ENCODE measurements around the gene PUM1.

The PUM1 gene

DNA sequence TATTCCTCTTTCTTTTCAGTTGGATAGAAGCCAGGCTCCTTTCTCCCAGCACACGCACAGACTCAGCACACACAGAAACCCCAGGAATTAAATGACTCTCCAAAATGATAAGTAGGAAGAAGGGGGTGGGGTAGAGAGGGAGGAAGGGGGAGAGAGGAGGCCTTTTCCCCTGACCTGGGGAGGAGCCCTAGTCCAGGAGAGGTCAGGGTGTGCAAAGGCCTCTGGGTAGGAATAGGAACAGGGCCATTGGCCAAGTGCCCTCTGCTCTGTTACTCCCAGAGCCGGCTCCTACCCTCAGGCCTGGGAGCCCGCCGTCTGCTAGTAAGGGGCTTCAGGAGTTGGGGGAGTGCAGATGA, 35.6 kb upstream of the PUM1 start:
- Histone ChIP-seq H3K27me3 (ENCODE audit: insufficient read depth, low read length) (no peaks in the 10 kb centered on the region), H3K4me3 (ENCODE audit: low read depth, low read length) (no peak overlapping the region), H3K9ac (ENCODE audit: low read length) (no peak overlapping the region), H4K8ac (ENCODE audit: low read depth, low read length) (no peak overlapping the region), H3K79me2 (ENCODE audit: control insufficient read depth, insufficient read depth, low read length, poor library complexity) (no peaks in the 10 kb centered on the region), H2BK120ac (ENCODE audit: insufficient read depth, low read length, poor library complexity) (no peak overlapping the region), H3K14ac (ENCODE audit: low read length) (no peak overlapping the region), H2AFZ (ENCODE audit: insufficient read depth, low read length, poor library complexity) (peak overlapping the region; percentile 15), H3K36me3 (ENCODE audit: control insufficient read depth in 1 of 2, insufficient read depth in 2 of 2, low read length in 2 of 2) (no peaks in the 10 kb centered on the region), H3K4me2 (ENCODE audit: low read length) (no peak overlapping the region), H3K4me1 (ENCODE audit: control insufficient read depth in 1 of 2, insufficient read depth in 2 of 2, low read length in 2 of 2) (peaks cover 3 to 6% of the 10 kb centered on the region in 2 experiments), H2BK12ac (ENCODE audit: low read length) (no peak overlapping the region), H2AK5ac (ENCODE audit: low read length) (no peak overlapping the region), H4K12ac (ENCODE audit: low read depth, low read length) (no peak overlapping the region), H3K79me1 (ENCODE audit: low read length) (peaks cover 4% of the 10 kb centered on the region), H3K27ac (ENCODE audit: low read depth, low read length) (no peak overlapping the region), H3K4ac (ENCODE audit: low read depth, low read length) (no peak overlapping the region), H3K18ac (ENCODE audit: low read length) (no peak overlapping the region), H3K23ac (ENCODE audit: low read length) (no peak overlapping the region), H3K9me3 (ENCODE audit: insufficient read depth, low read depth, low read length) (no peaks in the 10 kb centered on the region), H2BK5ac (ENCODE audit: low read depth, low read length, poor library complexity) (no peak overlapping the region), H4K91ac (ENCODE audit: low read depth, low read length) (peak overlapping the region; percentile 10)
- no peak for DNase-seq
- no CpG with 5 or more reads among the region's 4 CpGs for WGBS (ENCODE audit: extremely low coverage, insufficient coverage, insufficient read length)

DNA sequence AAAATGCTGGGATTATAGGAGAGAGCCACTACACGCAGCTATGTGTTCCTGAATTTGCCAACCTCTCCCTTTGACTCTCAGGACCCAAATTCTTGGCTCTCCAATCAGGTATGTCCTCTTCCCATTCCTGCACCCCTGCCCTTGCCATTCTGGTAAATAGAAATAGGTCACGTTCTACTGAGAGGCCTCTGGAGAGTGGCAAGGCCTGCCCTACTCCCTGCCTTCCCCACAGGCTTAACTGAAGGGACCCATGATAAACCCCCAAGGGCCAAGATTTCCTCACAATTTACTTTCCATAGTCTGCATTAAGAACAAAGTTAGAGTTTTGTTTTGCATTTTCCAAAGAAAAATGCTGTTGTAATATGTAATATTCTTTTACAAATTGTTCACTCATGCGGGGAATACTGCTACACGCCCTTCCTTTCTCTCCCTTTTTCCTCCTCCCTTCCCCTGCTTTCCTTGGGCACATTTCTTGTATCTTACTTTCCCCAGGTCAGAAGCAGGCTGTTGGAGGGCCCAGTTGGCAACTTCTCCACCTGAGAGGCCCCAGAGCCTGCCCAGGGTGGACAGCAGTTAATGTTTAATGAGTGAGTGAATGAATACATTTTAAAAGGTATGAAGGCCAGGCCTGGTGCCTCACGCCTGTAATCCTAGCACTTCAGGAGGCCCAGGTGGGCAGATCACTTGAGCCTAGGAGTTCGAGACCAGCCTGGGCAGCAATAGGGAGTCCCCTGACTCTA, 33.9 kb upstream of the PUM1 start:
- Histone ChIP-seq H3K4me3 (ENCODE audit: low read depth, low read length) (no peak overlapping the region), H2BK120ac (ENCODE audit: insufficient read depth, low read length, poor library complexity) (no peak overlapping the region), H2BK5ac (ENCODE audit: low read depth, low read length, poor library complexity) (no peak overlapping the region), H3K4me2 (ENCODE audit: low read length) (no peak overlapping the region), H3K79me2 (ENCODE audit: control insufficient read depth, insufficient read depth, low read length, poor library complexity) (no peaks in the 10 kb centered on the region), H3K18ac (ENCODE audit: low read length) (no peak overlapping the region), H4K91ac (ENCODE audit: low read depth, low read length) (no peak overlapping the region), H3K4me1 (ENCODE audit: control insufficient read depth in 1 of 2, insufficient read depth in 2 of 2, low read length in 2 of 2) (peaks cover 3 to 6% of the 10 kb centered on the region in 2 experiments), H3K4ac (ENCODE audit: low read depth, low read length) (peak overlapping the region; percentile 57), H3K79me1 (ENCODE audit: low read length) (peaks cover 4% of the 10 kb centered on the region), H2BK12ac (ENCODE audit: low read length) (peak overlapping the region; percentile 34), H2AFZ (ENCODE audit: insufficient read depth, low read length, poor library complexity) (no peak overlapping the region), H4K12ac (ENCODE audit: low read depth, low read length) (no peak overlapping the region), H3K36me3 (ENCODE audit: control insufficient read depth in 1 of 2, insufficient read depth in 2 of 2, low read length in 2 of 2) (no peaks in the 10 kb centered on the region), H3K9me3 (ENCODE audit: insufficient read depth, low read depth, low read length) (no peaks in the 10 kb centered on the region), H3K27me3 (ENCODE audit: insufficient read depth, low read length) (no peaks in the 10 kb centered on the region), H3K27ac (ENCODE audit: low read depth, low read length) (no peak overlapping the region), H3K23ac (ENCODE audit: low read length) (no peak overlapping the region), H2AK5ac (ENCODE audit: low read length) (peak overlapping the region; percentile 32), H3K14ac (ENCODE audit: low read length) (peak overlapping the region; percentile 32), H3K9ac (ENCODE audit: low read length) (no peak overlapping the region), H4K8ac (ENCODE audit: low read depth, low read length) (no peak overlapping the region)
- no peak for DNase-seq
- no CpG with 5 or more reads among the region's 6 CpGs for WGBS (ENCODE audit: extremely low coverage, insufficient coverage, insufficient read length)

DNA sequence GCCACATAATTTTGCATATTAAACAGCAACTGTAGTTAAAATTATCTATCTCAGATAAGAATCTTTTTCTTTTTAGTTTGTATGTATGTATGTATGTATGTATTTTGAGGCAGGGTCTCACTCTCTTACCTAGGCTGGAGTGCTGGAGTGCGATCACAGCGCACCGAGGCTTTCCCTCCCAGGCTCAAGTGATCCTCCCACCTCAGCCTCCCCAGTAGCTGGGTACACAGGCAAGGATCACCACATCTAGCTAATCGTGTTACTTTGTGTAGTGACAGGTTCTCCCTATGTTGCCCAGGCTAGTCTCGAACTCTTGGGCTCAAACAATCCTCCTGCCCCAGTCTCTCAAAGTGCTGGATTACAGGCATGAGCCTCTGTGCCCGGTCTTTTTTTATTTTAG, 30.5 kb upstream of the PUM1 start:
- peak overlapping the region; percentile 22 for H2BK12ac ChIP-seq (ENCODE audit: low read length)
- H3K23ac ChIP-seq (ENCODE audit: low read length): no peak overlapping the region
- no peak overlapping the region for H3K4ac ChIP-seq (ENCODE audit: low read depth, low read length)
- no peak for DNase-seq
- H3K79me2 ChIP-seq (ENCODE audit: control insufficient read depth, insufficient read depth, low read length, poor library complexity): no peaks in the 10 kb centered on the region
- H3K4me3 ChIP-seq (ENCODE audit: low read depth, low read length): no peak overlapping the region
- peaks cover 1% of the 10 kb centered on the region for H3K79me1 ChIP-seq (ENCODE audit: low read length)
- H2BK120ac ChIP-seq (ENCODE audit: insufficient read depth, low read length, poor library complexity): no peak overlapping the region
- H3K27ac ChIP-seq (ENCODE audit: low read depth, low read length): no peak overlapping the region
- H2AK5ac ChIP-seq (ENCODE audit: low read length): no peak overlapping the region
- H3K18ac ChIP-seq (ENCODE audit: low read length): no peak overlapping the region
- no peak overlapping the region for H3K14ac ChIP-seq (ENCODE audit: low read length)
- H4K91ac ChIP-seq (ENCODE audit: low read depth, low read length): no peak overlapping the region
- no peaks in the 10 kb centered on the region for H3K9me3 ChIP-seq (ENCODE audit: insufficient read depth, low read depth, low read length)
- no peak overlapping the region for H3K4me2 ChIP-seq (ENCODE audit: low read length)
- H2BK5ac ChIP-seq (ENCODE audit: low read depth, low read length, poor library complexity): no peak overlapping the region
- WGBS (ENCODE audit: extremely low coverage, insufficient coverage, insufficient read length): no CpG with 5 or more reads among the region's 6 CpGs
- H2AFZ ChIP-seq (ENCODE audit: insufficient read depth, low read length, poor library complexity): peak overlapping the region; percentile 78
- H4K12ac ChIP-seq (ENCODE audit: low read depth, low read length): no peak overlapping the region
- no peak overlapping the region for H3K9ac ChIP-seq (ENCODE audit: low read length)
- no peaks in the 10 kb centered on the region for H3K36me3 ChIP-seq (ENCODE audit: control insufficient read depth in 1 of 2, insufficient read depth in 2 of 2, low read length in 2 of 2)
- H3K4me1 ChIP-seq (ENCODE audit: control insufficient read depth in 1 of 2, insufficient read depth in 2 of 2, low read length in 2 of 2): no peaks in the 10 kb centered on the region
- H3K27me3 ChIP-seq (ENCODE audit: insufficient read depth, low read length): no peaks in the 10 kb centered on the region
- H4K8ac ChIP-seq (ENCODE audit: low read depth, low read length): no peak overlapping the region

DNA sequence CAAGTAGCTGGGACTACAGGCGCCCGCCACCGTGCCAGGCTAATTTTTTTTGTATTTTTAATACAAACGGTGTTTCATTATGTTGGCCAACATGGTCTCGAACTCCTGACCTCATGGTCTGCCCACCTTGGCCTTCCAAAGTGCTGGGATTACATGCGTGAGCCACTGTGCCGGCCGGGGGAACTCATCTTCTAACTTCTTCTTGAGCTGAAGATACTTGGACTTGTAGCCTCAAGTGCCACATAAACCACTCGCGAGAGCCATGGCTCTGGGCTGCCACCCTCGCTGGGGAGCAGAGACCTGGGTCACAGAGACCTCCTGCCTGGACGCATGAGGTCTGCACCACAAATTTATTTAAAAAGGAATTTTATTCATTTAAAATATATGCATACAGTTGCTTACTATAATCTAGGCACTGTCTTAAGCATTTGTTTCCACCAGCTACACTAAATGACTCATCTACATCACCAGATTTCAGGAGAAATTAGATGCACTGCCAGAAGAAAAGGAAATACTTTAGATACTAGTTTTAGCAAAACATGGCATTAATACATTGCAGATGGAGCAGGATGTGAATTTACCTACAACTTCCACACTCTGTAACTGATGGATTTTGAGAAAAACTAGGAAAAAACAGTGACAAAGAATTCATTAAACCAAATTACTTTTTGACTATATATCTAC, 29.9 kb upstream of the PUM1 start:
- Histone ChIP-seq H3K4me2 (ENCODE audit: low read length) (no peak overlapping the region), H3K4ac (ENCODE audit: low read depth, low read length) (no peak overlapping the region), H3K18ac (ENCODE audit: low read length) (no peak overlapping the region), H3K23ac (ENCODE audit: low read length) (no peak overlapping the region), H4K91ac (ENCODE audit: low read depth, low read length) (no peak overlapping the region), H3K4me3 (ENCODE audit: low read depth, low read length) (no peak overlapping the region), H2AFZ (ENCODE audit: insufficient read depth, low read length, poor library complexity) (no peak overlapping the region), H2BK5ac (ENCODE audit: low read depth, low read length, poor library complexity) (no peak overlapping the region), H3K9ac (ENCODE audit: low read length) (no peak overlapping the region), H2BK12ac (ENCODE audit: low read length) (no peak overlapping the region), H3K14ac (ENCODE audit: low read length) (no peak overlapping the region), H4K8ac (ENCODE audit: low read depth, low read length) (no peak overlapping the region), H3K79me2 (ENCODE audit: control insufficient read depth, insufficient read depth, low read length, poor library complexity) (no peaks in the 10 kb centered on the region), H3K36me3 (ENCODE audit: control insufficient read depth in 1 of 2, insufficient read depth in 2 of 2, low read length in 2 of 2) (no peaks in the 10 kb centered on the region), H2AK5ac (ENCODE audit: low read length) (no peak overlapping the region), H3K27me3 (ENCODE audit: insufficient read depth, low read length) (no peaks in the 10 kb centered on the region), H2BK120ac (ENCODE audit: insufficient read depth, low read length, poor library complexity) (no peak overlapping the region), H3K79me1 (ENCODE audit: low read length) (peaks cover 1% of the 10 kb centered on the region), H4K12ac (ENCODE audit: low read depth, low read length) (no peak overlapping the region), H3K27ac (ENCODE audit: low read depth, low read length) (no peak overlapping the region), H3K9me3 (ENCODE audit: insufficient read depth, low read depth, low read length) (no peaks in the 10 kb centered on the region), H3K4me1 (ENCODE audit: control insufficient read depth in 1 of 2, insufficient read depth in 2 of 2, low read length in 2 of 2) (no peaks in the 10 kb centered on the region)
- no CpG with 5 or more reads among the region's 12 CpGs for WGBS (ENCODE audit: extremely low coverage, insufficient coverage, insufficient read length)
- DNase-seq: no peak

Data from trophoblast cell (in vitro differentiated cells and primary cell).